Endothelial cell of umbilical vein (primary cell): ENCODE measurements around the gene C8A. TPM values are rescaled to one million over a fixed set of nuclear protein-coding genes. Genes with fewer than 3 reads are reported as not detected.

ENCODE experiments used
- BruUV-seq: library from RNA; stranded (reverse); fragments of 400-500 nt; replicated peaks from 2 replicates; lab custom pipeline; 2021; lab: Mats Ljungman, UMichigan
- CTCF ChIA-PET: fragments of 300-600, 350-600 bp; sonication (Branson Sonifier 250); formaldehyde crosslinking; loops from one replicate; lab custom pipeline; 2021; ENCODE audit warnings: antibody characterized with exemption, inconsistent platforms; lab: Charles Lee
- POLR2A ChIA-PET: fragments of 300-600, 350-600 bp; sonication (Branson Sonifier 250); formaldehyde crosslinking; loops from one replicate; lab custom pipeline; 2021; ENCODE audit warnings: antibody characterized with exemption, inconsistent platforms; lab: Charles Lee
- DNase-seq: peaks from one replicate; pipeline ENCODE4 v3.0.0-alpha.2; 2011; ENCODE audit warnings: low read depth, low spot score
- FAIRE-seq: peaks from 2 replicates; lab custom pipeline; 2011; peaks lifted over from hg19 to GRCh38; lab: Jason Lieb, UNC
- H2AFZ ChIP-seq: 2 replicates; pipeline ENCODE4 v1.6.0; 2012; ENCODE audit warnings: low read depth, low read length, control low read depth, inconsistent platforms
- H3K27ac ChIP-seq: 2 replicates; pipeline ENCODE4 v1.5.1; 2011; ENCODE audit warnings: low read depth, mild to moderate bottlenecking, control low read depth, low read length, moderate library complexity; ENCODE audit not compliant: insufficient read depth
- H3K27me3 ChIP-seq, 2 experiments: 2 replicates each; pipeline versions ENCODE4 v1.6.0 to v1.6.1; 2011; ENCODE audit warnings: low read length in 2 of 2, mixed read lengths in 1 of 2; ENCODE audit not compliant: control insufficient read depth in 2 of 2, insufficient read depth in 2 of 2
- H3K36me3 ChIP-seq, 2 experiments: 2 replicates in 1 of 2; 3 replicates in 1 of 2; pipeline ENCODE4 v1.5.1; 2011; ENCODE audit warnings: low read length in 2 of 2, mild to moderate bottlenecking in 1 of 2, moderate library complexity in 1 of 2; ENCODE audit not compliant: control insufficient read depth in 2 of 2, insufficient read depth in 2 of 2; ENCODE audit errors: extremely low read depth in 1 of 2
- H3K4me1 ChIP-seq: 3 replicates; pipeline ENCODE4 v1.5.1; 2011; ENCODE audit warnings: mild to moderate bottlenecking, low read length; ENCODE audit not compliant: control insufficient read depth, insufficient read depth; ENCODE audit errors: extremely low read depth
- H3K4me2 ChIP-seq: 2 replicates; pipeline ENCODE4 v1.6.1; 2011; ENCODE audit warnings: low read length, control low read depth, mixed read lengths; ENCODE audit not compliant: insufficient read depth
- H3K4me3 ChIP-seq, 3 experiments: fragments of 200-600 bp in 1 of 3; sonication (generic), shearing (Covaris generic) in 1 of 3; replicated peaks in 1 of 3; 2 replicates each; pipeline ENCODE4 v1.5.1; 2011 to 2016; ENCODE audit warnings: control low read depth in 3 of 3, low read length in 3 of 3, mild to moderate bottlenecking in 2 of 3, inconsistent platforms in 1 of 3, low read depth in 1 of 3, moderate library complexity in 1 of 3; ENCODE audit not compliant: insufficient read depth in 1 of 3
- H3K79me2 ChIP-seq: 2 replicates; pipeline ENCODE4 v1.6.0; 2012; ENCODE audit warnings: low read length, inconsistent platforms; ENCODE audit not compliant: control insufficient read depth, insufficient read depth
- H3K9ac ChIP-seq: replicated peaks from 2 replicates; pipeline ENCODE3; 2011; ENCODE audit warnings: low read length, control low read depth; ENCODE audit not compliant: insufficient read depth; ENCODE audit errors: extremely low read depth
- H3K9me1 ChIP-seq: replicated peaks from 3 replicates; pipeline ENCODE4 v1.6.0; 2011; ENCODE audit warnings: mild to moderate bottlenecking, low read length; ENCODE audit not compliant: control insufficient read depth, insufficient read depth; ENCODE audit errors: extremely low read depth
- H3K9me3 ChIP-seq: replicated peaks from 2 replicates; pipeline ENCODE4 v1.5.1; 2012; ENCODE audit warnings: low read length, inconsistent platforms; ENCODE audit not compliant: control insufficient read depth, insufficient read depth
- H4K20me1 ChIP-seq: replicated peaks from 2 replicates; pipeline ENCODE3; 2011; ENCODE audit warnings: mild to moderate bottlenecking, low read length; ENCODE audit not compliant: control insufficient read depth, insufficient read depth; ENCODE audit errors: extremely low read depth
- CTCF ChIP-seq, 2 donors: IDR thresholded peaks; 1 replicate in 1 of 2; 2 replicates in 1 of 2; pipeline ENCODE4 v1.5.1; 2011; ENCODE audit warnings: low read length in 2 of 2, mild to moderate bottlenecking in 2 of 2, moderate library complexity in 2 of 2, control low read depth in 1 of 2, inconsistent platforms in 1 of 2, low read depth in 1 of 2; ENCODE audit not compliant: insufficient read depth in 1 of 2; ENCODE audit errors: extremely low read depth in 1 of 2
- EZH2 ChIP-seq: IDR thresholded peaks from 2 replicates; pipeline ENCODE4 v1.6.1; 2012; ENCODE audit warnings: borderline replicate concordance, low read depth, mild to moderate bottlenecking, moderate library complexity, low read length, inconsistent platforms; ENCODE audit not compliant: severe bottlenecking
- FOS ChIP-seq: IDR thresholded peaks from 2 replicates; pipeline ENCODE4 v1.6.1; 2011; ENCODE audit warnings: mild to moderate bottlenecking, low read length, moderate library complexity, borderline replicate concordance; ENCODE audit not compliant: insufficient read depth
- GATA2 ChIP-seq: IDR thresholded peaks from 2 replicates; pipeline ENCODE4 v1.7.0; 2011; ENCODE audit warnings: low read depth, mild to moderate bottlenecking, moderate library complexity, mixed read lengths, low read length; ENCODE audit not compliant: insufficient read length, insufficient read depth
- JUN ChIP-seq: IDR thresholded peaks from 2 replicates; pipeline ENCODE4 v1.6.1; 2011; ENCODE audit warnings: borderline replicate concordance, low read depth; ENCODE audit not compliant: insufficient read length, insufficient read depth
- MAX ChIP-seq: IDR thresholded peaks from 2 replicates; pipeline ENCODE4 v1.6.1; 2011; ENCODE audit not compliant: insufficient read depth, insufficient read length
- MYC ChIP-seq: IDR thresholded peaks from one replicate; pipeline ENCODE4 v1.6.1; 2011; ENCODE audit warnings: mild to moderate bottlenecking, low read depth, low read length
- POLR2A ChIP-seq: IDR thresholded peaks from 2 replicates; pipeline ENCODE4 v1.6.1; 2012; ENCODE audit warnings: low read depth, mild to moderate bottlenecking, control low read depth, low read length
- POLR2AphosphoS5 ChIP-seq: IDR thresholded peaks from 2 replicates; pipeline ENCODE4 v1.6.1; 2012; ENCODE audit warnings: low read depth, mild to moderate bottlenecking, control low read depth, low read length, moderate library complexity; ENCODE audit not compliant: insufficient read depth
- dilution Hi-C: fragments of 300-500 bp; cut with MboI; formaldehyde crosslinking; loops from one replicate; pipeline ENCODE4 v1.15.0; 2019; ENCODE audit warnings: low sequenced_read_pairs; ENCODE audit not compliant: extremely low pct_ligation_motif_present
- intact Hi-C: fragments of 100-400 bp; cut with micrococcal nuclease; formaldehyde crosslinking; loops from one replicate; pipeline ENCODE4 v1.10.0; 2022
- polyA plus RNA-seq, 4 experiments: library from polyadenylated mRNA; depleted of rRNA in 3 of 4; stranded (reverse) in 3 of 4; unstranded in 1 of 4; fragments of >200 nt; gene quantifications; 2 replicates each; pipeline versions ENCODE4 v1.2.1 to v1.2.3, GENCODE V29; 2011 to 2012; ENCODE audit warnings: missing spikeins in 1 of 4
- total RNA-seq: library from RNA; stranded (reverse); gene quantifications from 2 replicates; pipeline ENCODE4 v1.2.3, GENCODE V29; 2021

The C8A gene
- total and polyA plus RNA-seq, 2 donors (not counting 3 experiments of a cell fraction or from before 2014, with no cell fraction given): not detected

GRCh38 chr1:56939209-56939608 lies 84.6 kb downstream of the C8A start:
- dilution Hi-C loops (no loop called here), intact Hi-C loops (no loop called here)
- POLR2A ChIA-PET: no interaction called here
- TF ChIP-seq GATA2 (no peak), POLR2AphosphoS5 (no peak), JUN (no peak), CTCF (IDR thresholded peaks at IDR 0.05; ENCODE audit: extremely low read depth in 1 of 2, insufficient read depth in 1 of 2, low read depth in 1 of 2, low read length in 2 of 2) (no peak), MAX (no peak), POLR2A (no peak), EZH2 (no peak), FOS (no peak), MYC (no peak)
- Histone ChIP-seq H3K27ac (no peak overlapping the region), H4K20me1 (no peaks in the 10 kb centered on the region), H3K4me1 (no peaks in the 10 kb centered on the region), H3K79me2 (no peaks in the 10 kb centered on the region), H3K9me3 (no peaks in the 10 kb centered on the region), H3K4me3 (no peak overlapping the region), H3K9ac (no peak overlapping the region), H3K4me2 (no peak overlapping the region), H2AFZ (no peak overlapping the region), H3K9me1 (no peaks in the 10 kb centered on the region), H3K36me3 (no peaks in the 10 kb centered on the region), H3K27me3 (no peaks in the 10 kb centered on the region)
- DNase-seq (no peak), FAIRE-seq (no peak)
- BruUV-seq: no TSS peak
- CTCF ChIA-PET: no interaction called here
